Measurements from ENCODE around the gene LY6G6C.
"Not testable (repeated sequence)": the region's sequence is repeated elsewhere in the genome, so short reads cannot be mapped to it uniquely, and the experiment has no call there.

LY6G6C gene

DNA sequence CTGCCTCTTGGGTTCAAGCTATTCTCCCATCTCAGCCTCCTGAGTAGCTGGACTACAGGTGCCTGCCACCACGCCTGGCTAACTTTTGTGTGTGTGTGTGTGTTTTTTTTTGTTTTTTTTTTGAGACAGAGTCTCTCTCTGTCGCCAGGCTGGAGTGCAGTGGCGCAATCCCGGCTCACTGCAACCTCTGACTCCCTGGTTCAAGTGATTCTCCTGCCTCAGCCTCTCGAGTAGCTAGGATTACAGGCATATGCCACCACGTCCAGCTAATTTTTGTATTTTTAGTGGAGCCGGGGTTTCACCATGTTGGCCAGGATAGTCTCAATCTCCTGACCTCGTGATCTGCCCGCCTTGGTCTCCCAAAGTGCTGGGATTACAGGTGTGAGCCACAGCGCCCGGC, 12.4 kb downstream of the LY6G6C start:
- not testable (repeated sequence) for DNase-seq (ENCODE audit: low read depth in 1 of 2, low spot score in 1 of 2)

DNA sequence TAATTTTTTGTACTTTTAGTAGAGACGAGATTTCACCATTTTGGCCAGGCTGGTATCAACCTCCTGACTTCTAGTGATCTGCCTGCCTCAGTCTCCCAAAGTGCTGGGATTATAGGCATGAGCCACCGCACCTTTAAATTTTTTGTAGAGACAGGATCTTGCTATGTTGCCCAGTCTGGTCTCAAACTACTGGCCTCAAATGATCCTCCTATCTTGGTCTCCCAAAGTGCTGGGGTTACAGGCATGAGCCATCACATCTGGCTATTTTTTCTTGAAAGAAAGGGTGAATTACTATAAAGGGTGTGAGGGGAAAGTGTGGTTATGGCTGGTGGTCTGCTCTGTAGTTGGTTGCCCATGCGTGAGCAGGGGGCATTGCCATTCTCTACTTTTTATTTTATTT, 13.3 kb downstream of the LY6G6C start:
- no peak for DNase-seq (ENCODE audit: low read depth in 1 of 2, low spot score in 1 of 2)

DNA sequence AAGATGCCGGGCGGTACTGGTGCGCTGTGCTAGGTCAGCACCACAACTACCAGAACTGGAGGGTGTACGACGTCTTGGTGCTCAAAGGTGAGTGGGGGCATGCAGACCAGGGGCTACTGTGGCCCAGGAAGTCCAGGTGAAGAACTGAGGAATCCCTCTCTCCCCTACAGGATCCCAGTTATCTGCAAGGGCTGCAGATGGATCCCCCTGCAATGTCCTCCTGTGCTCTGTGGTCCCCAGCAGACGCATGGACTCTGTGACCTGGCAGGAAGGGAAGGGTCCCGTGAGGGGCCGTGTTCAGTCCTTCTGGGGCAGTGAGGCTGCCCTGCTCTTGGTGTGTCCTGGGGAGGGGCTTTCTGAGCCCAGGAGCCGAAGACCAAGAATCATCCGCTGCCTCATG, 13.8 kb downstream of the LY6G6C start:
- DNase-seq (ENCODE audit: low read depth in 1 of 2, low spot score in 1 of 2): no peak

- no peak for DNase-seq (ENCODE audit: low read depth in 1 of 2, low spot score in 1 of 2)
Observed at GRCh38 chr6:31706599-31706998, 14.9 kb downstream of the LY6G6C start, which contains the start of gene LY6G6F. Gene LY6G6F, plus strand, starts transcription at chr6:31706866. Its CDS starts 41 bp downstream, at chr6:31706907.

DNA sequence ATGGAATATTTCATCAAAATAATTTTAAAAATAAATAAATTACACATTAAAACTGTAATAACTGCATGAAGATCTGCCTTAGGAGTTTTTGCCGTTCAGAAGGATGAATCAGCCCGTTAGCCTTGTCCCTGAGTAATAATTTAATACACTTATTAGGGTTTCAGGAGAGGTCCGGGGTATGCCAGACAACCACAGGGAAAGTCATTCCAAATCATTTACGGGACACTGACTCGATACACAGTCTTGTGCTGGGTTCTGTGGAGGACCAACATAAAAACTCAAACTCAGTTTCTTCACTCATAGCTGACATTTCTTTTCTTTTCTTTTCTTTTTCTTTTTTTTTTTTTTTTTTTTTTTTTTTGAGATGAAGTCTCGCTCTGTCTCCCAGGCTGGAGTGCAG, 15.6 kb downstream of the LY6G6C start:
- DNase-seq (ENCODE audit: low read depth in 1 of 2, low spot score in 1 of 2): no peak

- peak; percentile 93 to 95 for DNase-seq (ENCODE audit: low read depth in 1 of 2, low spot score in 1 of 2)
Observed at GRCh38 chr6:31702819-31703716, 18.5 kb downstream of the LY6G6C start, which contains the start of gene ABHD16A. Gene ABHD16A, minus strand, starts transcription at chr6:31703324. Its CDS starts 43 bp downstream, at chr6:31703281.

DNA sequence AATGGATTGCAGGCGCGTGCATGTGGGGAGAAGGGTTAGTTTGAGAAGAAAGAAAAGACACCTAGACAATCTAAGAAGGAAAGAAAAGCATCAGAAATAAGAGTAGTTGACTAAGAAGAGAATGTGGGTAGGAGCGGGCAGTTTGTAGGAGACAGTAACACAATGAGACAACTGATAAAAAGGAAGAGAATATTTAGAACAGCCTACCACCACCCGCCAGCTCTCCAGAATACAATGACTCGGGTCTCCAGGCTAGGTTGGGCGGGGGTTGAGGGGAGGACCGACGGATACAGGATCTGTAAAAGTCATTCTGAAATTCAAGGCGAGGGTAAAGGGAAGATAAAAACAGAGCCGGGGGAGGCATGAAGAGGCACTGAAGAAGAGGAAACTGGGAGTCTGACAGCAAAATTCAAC, 19.1 kb downstream of the LY6G6C start:
- no peak for DNase-seq (ENCODE audit: low read depth in 1 of 2, low spot score in 1 of 2)

DNA sequence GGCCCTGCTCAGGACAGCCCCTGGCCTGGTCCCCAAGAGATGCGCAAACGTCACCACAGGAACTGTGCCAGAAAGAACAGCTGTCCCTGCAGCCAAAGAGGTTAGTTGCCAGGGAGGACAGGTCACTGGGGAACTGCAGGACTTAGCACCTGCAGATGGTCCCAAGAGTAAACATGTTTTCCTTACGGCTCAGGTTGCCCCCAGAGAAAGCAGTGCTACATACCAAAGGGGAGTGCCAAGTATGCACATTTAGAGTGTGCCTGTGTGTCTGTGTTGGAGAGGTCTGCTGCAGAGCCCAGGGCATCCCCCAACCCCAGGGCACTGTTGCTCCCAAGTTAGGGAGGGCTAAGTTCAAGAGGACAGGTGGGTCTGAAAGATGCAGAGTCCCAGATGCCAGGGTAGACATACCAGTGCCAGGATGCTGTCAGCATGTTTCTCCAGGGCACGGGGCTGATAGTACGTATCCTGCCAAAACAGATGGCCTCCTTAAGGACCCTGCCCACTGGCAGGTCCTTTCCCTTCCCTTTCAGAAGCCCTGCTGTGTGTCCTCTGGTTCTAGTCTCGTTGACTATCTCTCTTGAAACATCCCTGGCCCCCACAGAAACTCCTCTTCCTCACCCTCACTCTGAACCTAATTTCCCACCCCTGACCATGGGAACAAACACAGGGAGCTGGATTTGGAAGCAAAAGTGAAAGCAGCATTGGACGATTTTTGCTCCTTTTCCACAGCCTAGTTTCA, 19.7 kb downstream of the LY6G6C start:
- no peak for DNase-seq (ENCODE audit: low read depth in 1 of 2, low spot score in 1 of 2)

DNA sequence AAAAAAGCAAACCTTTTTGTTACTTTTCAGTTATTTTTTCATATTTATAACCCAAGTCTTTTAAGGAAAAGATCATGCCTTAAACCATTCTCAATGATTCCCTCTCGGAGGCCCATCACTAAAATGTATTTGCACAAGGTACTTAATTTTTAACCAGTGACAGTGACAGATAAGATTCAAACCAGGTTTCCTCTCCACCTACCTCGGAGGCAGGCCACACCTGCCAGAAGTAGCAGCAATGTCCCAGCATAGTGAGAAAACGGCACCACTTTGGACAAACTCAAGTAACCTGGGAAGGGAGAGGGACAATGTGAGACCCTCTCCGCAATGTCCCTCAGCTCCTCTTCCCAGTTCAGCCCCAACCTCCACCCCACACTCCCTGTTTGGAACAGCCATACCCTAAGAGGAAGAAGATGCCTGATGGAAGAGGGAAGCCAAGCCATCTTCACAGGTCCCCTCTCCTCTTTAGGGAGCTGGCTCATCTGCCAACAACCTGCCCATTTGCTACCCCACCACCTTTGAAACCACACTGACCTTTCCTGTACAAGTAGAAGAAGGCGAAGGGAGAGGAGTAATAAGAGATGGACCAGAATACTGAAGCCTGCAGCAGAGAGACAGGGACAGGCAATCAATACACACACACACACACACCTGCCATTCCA, 20.7 kb downstream of the LY6G6C start:
- no peak for DNase-seq (ENCODE audit: low read depth in 1 of 2, low spot score in 1 of 2)

DNA sequence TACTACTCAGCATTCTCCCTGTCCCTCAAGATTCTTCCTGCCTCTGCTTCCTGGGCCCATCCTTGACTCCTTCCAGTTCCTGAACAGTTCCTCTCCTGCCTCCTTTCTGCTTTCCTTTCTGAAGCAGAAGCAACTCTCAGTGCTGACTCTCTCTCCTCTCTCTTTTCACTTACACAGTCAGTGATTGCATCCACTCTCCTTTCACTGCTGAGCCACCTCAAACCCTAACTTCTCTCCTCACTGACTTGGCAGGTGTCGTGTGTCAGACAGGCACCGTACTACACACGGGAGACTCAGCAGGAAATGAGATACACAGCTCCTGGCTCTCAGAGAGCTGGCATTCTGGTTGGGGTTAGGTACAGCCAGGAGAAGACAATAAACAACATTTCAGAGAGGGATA, 24.0 kb downstream of the LY6G6C start:
- DNase-seq (ENCODE audit: low read depth in 1 of 2, low spot score in 1 of 2): no peak

GRCh38 chr6:31693535-31693934, 28.0 kb downstream of the LY6G6C start:
- DNase-seq (ENCODE audit: low read depth in 1 of 2, low spot score in 1 of 2): no peak

GRCh38 chr6:31692886-31693285, 28.7 kb downstream of the LY6G6C start:
- no peak for DNase-seq (ENCODE audit: low read depth in 1 of 2, low spot score in 1 of 2)

DNA sequence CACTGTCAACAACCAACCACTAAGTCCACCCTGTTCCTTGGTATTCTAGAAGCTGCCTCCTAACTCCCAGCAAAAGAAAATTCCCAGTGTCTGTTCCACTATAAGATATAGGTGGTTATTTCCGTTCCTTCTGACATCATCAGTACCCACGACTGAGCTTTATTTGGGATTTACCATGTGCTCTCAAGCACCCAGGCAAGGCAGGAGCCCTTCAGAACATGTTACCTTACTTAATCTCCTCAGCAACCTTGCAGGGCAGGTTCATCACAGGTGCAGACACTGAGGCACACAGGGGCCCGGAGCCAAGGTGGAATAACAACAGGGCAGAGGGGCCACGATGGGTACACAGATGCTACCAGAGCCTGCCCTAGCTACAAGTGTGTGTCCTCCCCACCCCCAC, 29.2 kb downstream of the LY6G6C start:
- DNase-seq (ENCODE audit: low read depth in 1 of 2, low spot score in 1 of 2): no peak

DNA sequence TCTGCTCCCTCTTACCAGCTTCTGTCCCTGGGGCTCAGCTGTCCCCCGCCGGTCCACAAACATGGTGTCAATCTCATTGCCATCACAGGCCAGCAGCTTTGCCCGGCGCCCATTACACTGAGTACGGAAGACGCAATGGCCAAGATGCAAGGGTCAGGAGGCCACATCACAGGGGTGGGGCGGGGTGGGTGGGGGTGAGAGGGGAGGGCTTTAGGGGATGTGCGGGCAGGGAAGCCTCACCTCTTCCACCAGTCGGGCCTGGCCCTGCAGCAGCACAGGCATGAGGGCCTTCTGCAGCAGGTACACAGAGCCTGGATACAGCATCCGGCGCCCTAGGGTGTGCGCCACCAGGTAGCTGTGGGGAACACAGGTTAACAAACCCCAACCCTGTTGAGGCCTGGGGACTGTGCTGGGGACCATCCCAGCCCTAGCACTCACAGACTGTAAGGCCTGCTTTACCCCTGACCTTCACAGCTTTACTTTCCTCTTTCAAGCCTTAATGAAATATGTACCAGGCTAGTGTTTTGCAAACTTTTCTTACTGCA, 29.9 kb downstream of the LY6G6C start:
- DNase-seq (ENCODE audit: low read depth in 1 of 2, low spot score in 1 of 2): no peak

GRCh38 chr6:31691078-31691463, 30.5 kb downstream of the LY6G6C start:
- no peak for DNase-seq (ENCODE audit: low read depth in 1 of 2, low spot score in 1 of 2)

GRCh38 chr6:31690231-31691077, 31.1 kb downstream of the LY6G6C start:
- DNase-seq (ENCODE audit: low read depth in 1 of 2, low spot score in 1 of 2): no peak

- no peak for DNase-seq (ENCODE audit: low read depth in 1 of 2, low spot score in 1 of 2)
Observed at GRCh38 chr6:31689249-31690110, 32.1 kb downstream of the LY6G6C start.

- no peak for DNase-seq (ENCODE audit: low read depth in 1 of 2, low spot score in 1 of 2)
Observed at GRCh38 chr6:31687860-31688693, 33.5 kb downstream of the LY6G6C start.

- DNase-seq (ENCODE audit: low read depth in 1 of 2, low spot score in 1 of 2): no peak
Observed at GRCh38 chr6:31687321-31687720, 34.2 kb downstream of the LY6G6C start.

Data from activated T-helper 1 cell treated with anti-CD3 and anti-CD28 coated beads, Interleukin-2, amount 50 U/mL, for 16 hours (primary cell).